Measurements from ENCODE around the gene ZNF417. TPM values are rescaled to one million over a fixed set of nuclear protein-coding genes. Genes with fewer than 3 reads are reported as not detected.

The ZNF417 gene
- total RNA-seq, 1 experiment from 2014 or later: 22.2 TPM

- Histone ChIP-seq H4K8ac (replicated peaks; ENCODE audit: insufficient read length, low read depth, low read length) (no peak within 1 kb of the TSS), H4K5ac (ENCODE audit: insufficient read length, low read depth, low read length) (no peak within 1 kb of the TSS), H3K4me1 (ENCODE audit: insufficient read depth, low read length) (no peaks in the 10 kb centered on the region), H3K14ac (ENCODE audit: insufficient read depth, low read length) (peak within 1 kb of the TSS; percentile 95), H4K91ac (ENCODE audit: insufficient read length, low read depth, low read length) (peak within 1 kb of the TSS; percentile 63), H3K79me2 (ENCODE audit: insufficient read depth, low read length) (peaks cover 6% of the 10 kb centered on the region; the same call in 1 of the 2 replicates), H2BK20ac (ENCODE audit: low read depth, low read length, poor library complexity, severe bottlenecking) (no peak within 1 kb of the TSS), H2BK5ac (ENCODE audit: insufficient read length, low read length) (no peak within 1 kb of the TSS), H3T11ph (ENCODE audit: low read length) (no peak within 1 kb of the TSS), H3K4me2 (ENCODE audit: insufficient read depth, insufficient read length, low read length) (peak within 1 kb of the TSS; percentile 96), H3K9ac (ENCODE audit: extremely low read depth, insufficient read length, low read length) (peak within 1 kb of the TSS; percentile 97), H3K4ac (ENCODE audit: low read depth, low read length) (peak within 1 kb of the TSS; percentile 31), H4K20me1 (ENCODE audit: control insufficient read depth, insufficient read depth, insufficient read length) (no peaks in the 10 kb centered on the region), H3K56ac (ENCODE audit: insufficient read length, low read depth, low read length) (peak within 1 kb of the TSS; percentile 58), H3K23me2 (ENCODE audit: insufficient read length, low read depth, low read length, poor library complexity, severe bottlenecking) (peaks cover 6% of the 10 kb centered on the region), H3K27me3 (ENCODE audit: insufficient read depth, low read length) (no peaks in the 10 kb centered on the region), H2BK120ac (ENCODE audit: low read depth, low read length, poor library complexity, severe bottlenecking) (no peak within 1 kb of the TSS), H3K23ac (ENCODE audit: insufficient read length, low read depth, low read length) (no peak within 1 kb of the TSS), H2AFZ (ENCODE audit: low read length) (no peak within 1 kb of the TSS), H3K9me3 (ENCODE audit: control insufficient read depth, low read depth, low read length) (no peaks in the 10 kb centered on the region), H3K18ac (ENCODE audit: insufficient read length, low read depth, low read length) (peak within 1 kb of the TSS; percentile 98), H3K79me1 (ENCODE audit: insufficient read depth, low read depth, low read length, poor library complexity, severe bottlenecking) (peaks cover 11% of the 10 kb centered on the region), H2BK15ac (ENCODE audit: low read depth, low read length) (0 out of 2 replicates have a peak within 1 kb of the TSS, but pooled peaks have one; percentile 19), H2AK5ac (ENCODE audit: insufficient read length, low read length) (no peak within 1 kb of the TSS), H3K27ac (ENCODE audit: insufficient read length, low read depth, low read length) (no peak within 1 kb of the TSS), H2BK12ac (ENCODE audit: insufficient read length, low read depth, low read length) (no peak within 1 kb of the TSS)
- Mint-ChIP-seq H3K36me3 (ENCODE audit: insufficient read depth in 1 of 3, low read depth in 3 of 3) (peaks cover 57 to 75% (median 70%) of the 10 kb centered on the region in 3 experiments), H3K27me3 (ENCODE audit: low read depth) (no peaks in the 10 kb centered on the region; the same call in 1 of the 2 replicates), H3K4me3 (peak within 1 kb of the TSS; percentile 99 to 100), H3K27ac (peak within 1 kb of the TSS; percentile 98 to 99 (median 99)), H3K4me1 (peaks cover 7 to 17% of the 10 kb centered on the region in 2 experiments; a peak in 3 of 4 replicates), H3K9me3 (peaks cover 23 to 54% of the 10 kb centered on the region in 2 experiments)
- TF ChIP-seq CTCF (conservative IDR thresholded peaks at IDR 0.05): no peak
- peak; percentile 89 for DNase-seq
- no CpG with 5 or more reads among the region's 54 CpGs for WGBS (ENCODE audit: extremely low coverage, insufficient read length, low lambda C conversion rate)
These were observed 18.7 kb upstream of the ZNF417 start, which contains the start of gene ZNF418 for GRCh38 chr19:57934820-57935665. Gene ZNF418 (minus strand): TSS chr19:57935402. CDS start chr19:57933822, 1,580 bp downstream.

All from H9 (cell line).